ENCODE data around the gene ZNF143.

Gene ZNF143

GRCh38 chr11:9576701-9577381 lies 116.0 kb downstream of the ZNF143 start:
- DNase-seq: no peak

- no peak for DNase-seq
Observed at GRCh38 chr11:9577556-9577955, 116.7 kb downstream of the ZNF143 start.

All from stimulated activated CD4-positive, alpha-beta T cell treated with anti-CD3 and anti-CD28 coated beads, Interleukin-4, amount 100 ng/mL, for 1 hour (primary cell).